Measurements from ENCODE around the gene MYO10.

Gene MYO10

DNA sequence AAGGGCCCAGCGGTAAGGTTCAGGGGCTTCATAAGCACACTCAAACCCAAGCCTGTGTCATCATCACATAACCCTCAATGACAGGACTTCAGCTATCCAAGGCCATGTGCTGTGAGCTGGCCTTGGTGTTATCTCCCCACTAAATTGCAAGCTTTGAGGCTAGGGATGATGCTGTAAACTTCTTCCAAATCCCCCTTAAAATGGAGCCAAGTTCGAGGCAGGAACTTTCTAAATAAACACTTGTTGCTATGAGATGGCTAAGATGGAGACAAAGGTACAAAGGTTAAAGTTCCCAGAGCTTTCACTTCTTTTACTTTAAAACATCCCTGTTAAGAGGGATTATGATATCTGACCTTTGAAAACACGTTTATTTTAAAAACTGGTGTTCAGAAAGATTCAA is 123.6 kb downstream of the MYO10 start:
- no peak for DNase-seq (ENCODE audit: low read depth)

DNA sequence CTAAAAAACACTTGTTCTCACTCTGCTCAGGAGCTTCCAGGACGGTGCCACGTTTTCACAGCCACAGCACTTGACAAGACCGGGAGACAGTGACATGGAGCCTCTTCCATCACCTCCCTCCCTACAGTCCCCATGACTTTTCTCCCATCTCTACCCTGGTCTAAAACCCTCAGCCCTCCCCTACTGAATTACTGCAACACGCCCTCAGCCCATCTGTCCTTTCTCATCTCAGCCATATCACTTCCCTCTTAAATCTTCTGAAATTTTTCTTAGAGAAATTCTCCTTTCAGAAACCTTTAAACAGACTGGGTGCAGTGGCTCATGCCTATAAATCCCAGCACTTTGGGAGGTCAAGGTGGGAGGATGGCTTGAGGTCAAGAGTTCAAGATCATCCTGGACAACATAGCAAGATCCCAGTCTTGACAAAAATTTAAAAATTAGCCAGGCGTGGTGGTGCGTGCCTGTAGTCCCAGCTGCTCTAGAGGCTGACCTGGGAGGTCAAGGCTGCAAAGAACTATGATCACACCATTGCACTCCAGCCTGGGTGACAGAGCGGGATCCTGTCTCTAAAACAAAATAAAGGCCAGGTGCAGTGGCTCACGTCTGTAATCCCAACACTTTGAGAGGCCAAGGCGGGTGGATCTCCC is 125.8 kb downstream of the MYO10 start:
- DNase-seq (ENCODE audit: low read depth): no peak

DNA sequence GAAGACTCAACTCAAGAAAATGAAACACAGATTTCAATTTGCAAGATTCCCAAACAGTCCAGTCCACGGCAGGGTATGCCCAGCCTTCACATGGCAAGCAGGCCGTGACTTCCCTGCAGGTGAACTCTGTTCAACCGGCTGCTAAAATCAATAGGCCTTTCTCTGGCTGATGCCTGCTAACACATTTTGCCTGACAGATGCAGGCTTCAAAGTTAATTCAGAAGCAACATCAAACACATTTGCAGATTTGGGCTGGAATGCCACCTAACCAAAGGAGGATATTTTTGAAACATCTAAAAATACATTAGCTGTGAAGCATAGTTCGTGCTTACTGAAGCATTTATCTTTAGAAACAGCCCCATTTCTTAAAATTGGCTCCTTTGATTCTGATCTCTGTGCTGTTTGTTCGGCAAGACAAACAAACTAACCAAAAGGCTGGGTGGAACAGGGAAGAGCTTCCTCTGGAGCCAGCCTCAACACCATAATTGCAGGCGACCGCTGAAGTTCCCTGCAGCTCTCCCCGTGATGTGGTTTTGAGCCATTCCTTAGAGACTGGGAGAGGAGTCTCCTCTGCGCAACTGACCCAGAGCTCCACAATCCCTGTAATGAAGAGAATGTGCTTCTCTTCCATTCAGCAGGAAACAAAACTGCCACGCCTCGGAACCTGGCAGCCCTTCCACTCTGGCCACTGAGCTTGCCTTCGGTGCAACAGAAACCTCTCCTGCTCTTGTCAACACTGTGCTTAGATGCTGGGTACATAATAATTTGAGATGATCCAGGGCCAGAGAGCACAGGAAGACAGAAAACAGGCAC is 126.5 kb downstream of the MYO10 start:
- no peak for DNase-seq (ENCODE audit: low read depth)

DNA sequence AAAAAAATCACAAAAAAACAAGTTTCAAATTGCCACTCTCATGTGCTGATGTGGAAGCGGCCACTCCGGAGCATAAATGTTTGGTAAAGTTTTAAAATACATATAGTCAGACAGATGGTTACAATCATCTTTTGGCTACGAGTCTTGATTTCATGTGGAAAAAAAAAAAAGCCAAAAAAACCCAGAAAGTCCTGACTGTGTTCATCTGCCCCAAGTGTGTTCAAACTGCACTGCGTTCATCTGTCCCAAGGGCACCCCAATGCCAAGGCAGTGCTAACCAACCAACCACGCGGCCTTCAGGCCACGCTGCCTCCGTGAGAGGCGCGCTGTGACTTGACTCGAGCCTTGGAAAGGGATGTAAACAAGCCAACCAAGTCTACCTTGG is 127.1 kb downstream of the MYO10 start:
- DNase-seq (ENCODE audit: low read depth): no peak

DNA sequence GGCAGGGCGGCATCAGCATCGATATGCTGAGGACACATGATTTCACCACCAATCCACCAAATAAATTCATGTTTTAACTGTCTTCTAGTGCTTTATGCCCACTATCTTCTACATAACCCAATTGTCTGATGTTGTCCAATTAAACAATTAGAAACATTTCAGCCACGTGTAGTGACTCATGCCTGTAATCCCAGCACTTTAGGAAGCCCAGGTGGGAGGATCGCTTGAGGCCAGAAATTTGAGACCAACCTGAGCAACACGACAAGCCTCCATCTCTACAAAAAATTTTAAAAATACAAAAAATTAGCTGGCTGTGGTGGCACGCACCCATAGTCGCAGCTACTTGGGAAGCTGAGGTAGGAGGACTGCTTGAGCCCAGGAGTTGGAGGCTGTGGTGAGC is 128.1 kb downstream of the MYO10 start:
- DNase-seq (ENCODE audit: low read depth): no peak

DNA sequence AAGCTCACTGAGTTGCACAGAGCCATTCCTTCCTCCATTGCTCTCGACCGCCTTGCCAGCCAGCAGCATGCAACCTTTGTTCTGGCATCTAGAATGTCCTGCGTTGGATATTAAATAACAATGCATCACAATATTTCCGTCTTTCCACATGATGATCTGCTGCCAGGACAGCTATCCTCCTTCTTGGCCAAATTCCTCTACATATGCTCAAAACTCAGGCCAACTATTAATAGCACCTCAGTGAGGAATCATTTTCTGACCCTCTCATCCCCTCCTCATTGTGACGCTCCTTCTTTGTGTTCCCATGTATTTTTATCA is 128.6 kb downstream of the MYO10 start:
- no peak for DNase-seq (ENCODE audit: low read depth)

DNA sequence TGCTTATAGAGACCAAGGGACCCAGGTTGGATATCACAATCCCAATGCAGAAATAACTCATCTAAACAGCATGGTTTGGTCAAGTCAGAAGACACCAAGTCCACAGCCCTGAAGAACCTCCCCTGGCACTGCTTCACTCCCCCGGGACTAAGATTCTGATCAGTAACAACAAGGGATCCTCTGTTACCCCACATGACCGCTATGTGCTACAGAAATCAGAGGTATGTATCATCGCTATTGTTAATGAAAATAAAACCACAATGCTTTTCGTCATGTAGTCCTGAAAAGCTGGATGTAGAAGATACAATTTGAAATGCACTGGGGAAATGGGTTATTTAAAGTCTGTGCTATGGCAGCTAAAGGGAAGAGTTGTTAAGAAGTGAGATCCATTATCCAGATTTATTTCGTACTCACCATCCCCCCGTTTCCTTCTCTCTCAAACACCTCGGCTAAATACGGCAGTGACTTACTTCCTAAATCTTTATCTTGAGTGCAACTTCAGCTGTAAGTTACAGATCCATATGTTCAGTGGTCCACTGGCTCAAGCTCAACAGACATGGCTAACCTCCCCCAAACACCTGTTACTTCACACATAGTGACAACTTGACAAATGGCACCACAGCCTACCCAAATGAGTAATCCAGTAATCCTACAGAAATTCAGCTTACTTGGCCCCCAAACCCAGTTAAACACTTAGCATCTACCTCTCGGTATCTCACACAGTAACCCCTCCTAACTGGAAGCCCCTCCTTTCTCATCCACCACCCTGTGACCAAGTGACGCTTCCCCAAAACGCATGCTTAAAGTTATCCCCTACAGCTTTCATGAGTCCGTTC is 129.2 kb downstream of the MYO10 start:
- DNase-seq (ENCODE audit: low read depth): no peak

DNA sequence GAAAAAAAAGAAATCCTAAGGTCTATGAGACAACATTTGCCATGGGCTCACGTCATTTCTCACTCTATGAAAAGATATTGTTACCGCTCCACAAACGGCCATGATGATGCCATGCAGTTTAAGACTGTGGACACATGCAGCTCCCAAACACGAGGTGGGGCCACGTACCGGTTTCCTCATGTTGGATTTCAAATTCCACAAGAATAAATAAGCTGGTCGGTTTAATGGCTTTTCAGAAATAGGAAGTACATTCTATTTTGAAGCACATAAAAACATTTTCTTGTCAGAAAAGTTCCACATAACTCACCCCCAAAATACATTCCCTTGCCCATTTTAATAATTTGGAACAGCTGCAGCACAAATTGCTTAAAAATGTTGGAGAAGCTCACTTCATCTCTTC is 130.6 kb downstream of the MYO10 start:
- no peak for DNase-seq (ENCODE audit: low read depth)

DNA sequence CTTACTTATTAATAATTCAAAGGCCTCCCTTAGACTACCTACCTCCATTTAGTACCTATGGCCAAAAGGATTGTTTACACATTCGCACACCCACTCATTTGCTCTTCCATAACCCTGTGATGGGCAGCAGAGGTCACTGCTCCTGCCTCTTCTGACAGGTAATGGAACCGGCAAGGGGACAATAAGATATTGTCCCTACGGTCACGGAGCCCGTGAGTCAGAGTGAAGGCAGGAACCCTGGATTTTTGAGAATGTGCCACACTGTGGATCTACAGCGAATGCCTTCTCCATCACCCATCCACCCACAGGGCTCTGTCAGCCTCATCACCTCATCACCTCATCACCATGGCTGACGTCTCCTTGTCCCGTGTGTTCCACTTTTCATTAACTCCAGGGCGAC is 132.3 kb downstream of the MYO10 start:
- no peak for DNase-seq (ENCODE audit: low read depth)

DNA sequence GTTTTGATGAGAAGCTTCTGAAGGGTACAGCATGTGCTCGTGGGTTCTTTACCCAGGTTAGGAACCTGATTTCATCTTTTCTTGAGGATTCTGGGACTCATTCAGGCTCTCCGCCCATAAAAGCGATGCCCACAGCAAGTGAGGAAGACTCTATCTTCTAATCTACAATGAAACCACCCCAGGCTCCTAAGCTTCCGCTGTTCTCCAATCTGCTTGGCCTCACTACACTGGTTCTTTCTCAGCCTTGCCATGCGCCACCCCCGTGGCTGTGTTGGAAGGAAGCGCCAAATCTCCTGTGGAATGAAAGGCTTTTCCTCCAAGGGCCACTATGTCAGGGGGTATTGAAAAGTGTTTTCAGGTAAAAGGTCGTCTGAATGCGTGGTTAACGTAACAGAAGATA is 135.6 kb downstream of the MYO10 start:
- no peak for DNase-seq (ENCODE audit: low read depth)

DNA sequence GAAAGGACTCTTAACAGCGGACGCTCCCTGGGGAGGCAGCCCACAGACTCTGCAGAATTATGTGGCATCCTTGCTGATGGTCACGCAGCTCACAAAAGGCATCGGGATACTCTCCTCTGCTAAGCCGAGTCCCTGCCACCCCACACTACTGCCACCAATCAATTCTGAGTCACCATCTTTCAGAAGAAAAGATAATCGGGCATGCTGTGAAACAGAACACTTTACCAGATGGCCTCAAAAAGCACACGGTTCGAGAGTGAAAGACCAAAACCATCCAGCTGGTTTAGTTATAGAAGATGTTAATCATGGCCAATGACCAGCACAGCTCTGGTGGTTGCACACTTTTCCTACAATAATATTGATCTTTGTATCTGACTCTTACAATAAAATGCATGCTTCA is 136.3 kb downstream of the MYO10 start:
- DNase-seq (ENCODE audit: low read depth): no peak

DNA sequence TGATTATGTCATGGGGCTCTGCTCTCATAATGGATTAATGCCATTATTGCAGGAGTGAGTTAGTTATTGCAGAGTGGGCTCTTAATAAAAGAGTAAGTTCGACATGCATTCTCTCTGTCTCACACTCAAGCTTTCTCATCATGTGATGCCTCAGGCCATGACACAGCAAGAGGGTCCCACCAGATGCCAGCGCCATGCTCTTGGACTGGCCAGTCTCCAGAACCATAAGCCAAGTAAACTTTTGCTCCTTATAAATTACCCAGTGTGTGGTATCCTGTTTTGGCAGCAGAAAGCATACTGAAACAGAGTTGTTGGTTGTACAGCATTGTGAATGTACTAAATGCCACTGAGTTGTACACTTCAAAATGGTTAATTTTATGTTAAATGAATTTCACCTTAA is 138.1 kb downstream of the MYO10 start:
- DNase-seq (ENCODE audit: low read depth): no peak

DNA sequence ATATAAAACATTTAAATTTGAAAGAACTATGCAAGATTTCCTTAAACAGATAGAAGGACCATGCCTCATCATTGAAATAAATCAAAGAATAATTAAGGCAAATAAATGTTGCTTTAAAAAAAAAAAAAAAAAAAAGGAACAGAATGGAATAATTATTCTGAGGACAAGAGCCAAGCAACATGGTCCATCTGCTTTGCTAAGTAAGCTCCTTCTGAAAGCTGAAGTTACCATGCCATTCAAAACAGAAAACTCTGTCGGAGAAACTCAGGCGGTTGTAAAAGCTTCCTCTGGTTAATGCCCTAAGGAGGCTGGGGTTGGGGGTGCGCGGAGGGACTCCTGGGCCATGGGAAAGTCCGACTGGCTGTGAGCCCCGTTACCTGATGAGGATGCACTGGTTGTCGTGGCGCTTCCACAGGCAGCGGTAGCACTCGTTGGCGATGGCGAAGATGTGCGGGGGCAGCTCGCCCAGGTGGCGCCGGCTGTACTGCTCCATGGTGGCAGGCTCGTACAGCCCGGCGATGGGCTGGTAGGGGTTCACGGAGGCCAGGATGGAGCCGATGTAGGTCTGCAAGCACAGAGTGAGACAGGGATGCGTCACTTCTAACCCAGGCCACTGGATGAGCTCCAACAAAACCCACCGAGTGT is 141.7 kb downstream of the MYO10 start:
- DNase-seq (ENCODE audit: low read depth): no peak

DNA sequence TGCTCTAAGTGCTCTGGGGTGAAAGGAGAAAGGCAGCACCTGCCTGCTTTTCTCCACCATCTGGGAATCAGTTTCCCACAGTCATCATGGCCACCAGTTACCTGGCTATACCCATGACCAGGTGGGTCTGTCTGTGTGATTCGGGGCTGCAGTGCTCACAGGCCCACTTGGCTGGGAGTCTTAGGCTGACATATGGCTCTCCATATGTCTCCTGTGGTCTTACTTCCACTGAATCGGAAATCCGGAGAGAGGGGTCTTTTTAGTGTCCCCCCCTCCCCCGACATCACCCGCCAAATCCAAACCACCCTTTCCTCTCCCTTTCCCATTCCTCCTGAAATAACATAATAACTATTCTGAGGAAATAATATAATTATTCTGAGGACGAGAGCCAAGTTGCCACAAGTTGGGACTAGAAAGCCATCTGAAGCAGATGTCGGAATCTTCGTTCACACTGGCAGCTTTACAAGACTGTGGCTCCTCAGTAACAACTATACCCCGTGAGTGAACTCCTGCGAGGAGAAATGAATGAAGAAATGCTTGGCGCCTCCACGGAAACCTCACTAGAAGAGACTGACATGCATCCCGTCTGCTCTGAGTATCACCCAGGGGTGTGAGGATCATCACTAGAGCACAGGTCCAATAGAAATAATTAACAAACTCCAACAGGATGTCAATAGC is 143.4 kb downstream of the MYO10 start:
- no peak for DNase-seq (ENCODE audit: low read depth)

DNA sequence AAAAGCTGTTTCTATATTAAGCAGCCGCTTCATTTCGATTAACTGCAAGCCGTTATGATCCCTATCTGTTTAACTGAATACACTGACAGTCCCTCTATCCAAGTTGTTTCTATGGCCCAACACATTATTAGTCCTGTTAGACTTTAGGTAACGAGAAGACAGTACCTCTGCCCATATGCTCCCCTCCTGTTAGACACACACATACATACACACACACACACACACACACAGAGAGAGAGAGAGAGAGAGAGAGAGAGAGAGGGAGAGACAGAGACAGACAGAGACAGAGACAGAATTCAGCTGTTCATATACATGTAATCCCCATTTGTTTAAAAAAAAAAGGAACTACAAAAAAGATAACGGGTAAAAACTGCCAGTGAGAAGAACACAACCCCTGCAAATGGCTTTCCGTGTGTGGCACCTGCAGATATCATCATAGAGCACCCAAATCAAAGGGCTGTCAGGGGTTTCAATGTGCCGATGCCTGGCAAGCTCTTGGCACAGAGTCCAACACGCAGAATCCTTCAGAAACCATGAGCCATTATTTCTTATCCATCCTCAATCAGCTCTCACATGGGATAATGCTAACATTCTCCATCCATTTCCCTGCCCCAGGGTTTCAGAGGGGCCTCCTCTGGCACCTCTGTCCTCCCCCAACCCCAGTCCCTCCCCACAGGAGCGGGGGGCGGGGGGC is 144.0 kb downstream of the MYO10 start:
- DNase-seq (ENCODE audit: low read depth): no peak

DNA sequence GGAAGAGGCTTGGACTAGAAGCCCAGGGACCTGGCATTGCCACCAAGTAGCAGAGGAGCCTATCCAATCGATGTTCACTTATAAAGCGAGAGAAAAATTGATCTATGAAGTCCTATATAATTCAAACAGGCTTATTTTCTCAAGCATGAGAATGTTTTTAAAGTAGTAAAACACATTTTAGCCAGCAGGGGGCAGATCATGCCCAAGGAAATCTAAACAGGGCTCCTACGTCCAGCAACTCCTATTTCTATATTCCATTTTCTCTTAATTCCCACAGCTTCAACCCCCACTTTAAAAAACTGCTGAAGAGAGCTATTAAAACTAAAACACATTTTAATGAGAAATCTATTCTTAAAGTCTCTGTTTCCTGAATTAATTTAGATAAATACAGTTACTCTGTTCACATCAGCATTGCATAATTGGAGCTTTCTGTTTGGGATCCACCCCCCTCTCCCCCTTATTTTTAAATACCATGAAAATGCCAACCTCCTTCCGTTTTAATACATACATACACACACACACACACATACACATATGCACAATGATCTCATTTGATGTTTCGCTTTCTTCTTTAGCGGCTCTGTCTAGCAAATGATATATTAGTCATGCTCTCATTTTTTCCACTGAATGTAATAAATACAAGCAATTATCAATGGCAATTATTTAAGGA is 144.9 kb downstream of the MYO10 start:
- peak; percentile 76 for DNase-seq (ENCODE audit: low read depth)

DNA sequence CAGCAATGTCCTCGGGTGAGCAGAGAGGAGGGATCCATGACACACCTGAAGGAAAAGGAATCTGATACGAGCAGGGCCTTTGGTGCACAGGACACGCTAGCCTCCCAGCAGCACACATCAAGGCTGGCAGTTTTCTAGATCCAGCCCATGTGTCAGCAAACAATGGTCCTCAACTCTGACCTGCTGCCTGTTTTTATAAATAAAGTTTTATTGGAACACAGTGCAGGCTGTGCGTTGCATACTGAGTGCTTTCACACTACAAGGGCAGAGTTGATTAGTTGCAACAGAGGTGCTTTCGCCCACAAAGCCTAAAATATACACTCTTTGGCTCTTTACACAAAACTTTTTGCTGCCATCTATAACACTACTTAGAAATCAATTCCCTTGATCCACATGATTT is 147.1 kb downstream of the MYO10 start:
- no peak for DNase-seq (ENCODE audit: low read depth)

DNA sequence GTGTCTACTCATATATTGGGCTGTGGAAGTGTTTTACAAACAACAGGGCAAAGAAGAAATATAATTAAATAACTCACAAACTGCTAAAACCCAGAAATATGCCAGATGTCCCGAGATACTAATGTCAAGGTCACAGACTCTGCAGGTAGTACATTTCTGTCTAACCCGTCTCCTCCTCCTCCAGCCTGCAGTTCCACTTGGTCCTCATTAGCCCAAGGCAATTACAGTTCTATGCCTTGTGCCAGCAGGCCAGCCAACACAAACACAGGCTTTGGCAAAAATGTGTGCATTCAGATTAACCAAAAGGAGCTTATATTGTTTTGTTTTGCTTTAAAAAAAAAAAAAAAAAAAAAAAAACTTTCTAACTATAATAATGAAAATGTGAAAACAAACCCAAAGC is 148.8 kb downstream of the MYO10 start:
- no peak for DNase-seq (ENCODE audit: low read depth)

DNA sequence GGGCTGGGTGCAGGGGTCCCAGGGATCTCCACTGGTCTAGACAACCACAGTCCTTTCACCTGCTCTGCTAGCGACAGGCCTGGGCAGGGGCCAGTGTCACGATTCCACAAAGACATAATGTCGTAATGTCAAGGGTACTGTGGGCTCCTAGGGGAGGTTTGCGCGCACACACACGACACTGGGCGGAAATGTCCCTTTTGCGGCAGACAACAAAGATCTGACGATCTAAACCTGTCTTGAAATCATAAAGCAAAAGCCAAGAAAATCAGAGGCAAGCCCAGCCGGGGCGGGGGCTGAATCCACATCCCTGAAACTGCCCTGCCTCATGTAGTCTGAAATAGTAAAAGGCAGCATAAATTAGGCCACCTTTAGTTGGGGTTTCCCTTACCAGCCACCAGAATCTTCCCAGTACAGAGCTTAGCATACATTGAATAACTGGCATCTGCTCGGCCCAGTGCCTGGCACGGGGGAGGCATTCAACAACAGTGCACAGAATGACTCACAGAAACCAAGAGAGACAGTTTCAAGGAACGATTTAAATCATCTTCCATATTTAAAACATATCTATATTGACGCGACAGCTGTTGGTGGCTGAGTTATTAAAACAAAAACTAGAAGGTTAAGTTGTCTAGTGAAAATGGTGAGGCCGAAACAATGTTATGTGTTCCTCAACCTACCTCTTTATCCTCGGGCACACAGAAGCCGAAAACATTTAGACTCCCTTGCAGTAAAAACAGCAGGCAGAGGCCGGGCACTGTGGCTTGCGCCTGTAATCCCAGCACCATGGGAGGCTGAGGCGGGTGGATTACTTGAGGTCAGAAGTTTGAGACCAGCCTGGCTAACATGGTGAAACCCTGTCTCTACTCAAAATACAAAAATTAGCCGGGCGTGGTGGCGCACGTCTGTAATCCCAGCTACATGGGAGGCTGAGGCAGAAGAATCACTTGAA is 151.0 kb downstream of the MYO10 start:
- DNase-seq (ENCODE audit: low read depth): no peak

DNA sequence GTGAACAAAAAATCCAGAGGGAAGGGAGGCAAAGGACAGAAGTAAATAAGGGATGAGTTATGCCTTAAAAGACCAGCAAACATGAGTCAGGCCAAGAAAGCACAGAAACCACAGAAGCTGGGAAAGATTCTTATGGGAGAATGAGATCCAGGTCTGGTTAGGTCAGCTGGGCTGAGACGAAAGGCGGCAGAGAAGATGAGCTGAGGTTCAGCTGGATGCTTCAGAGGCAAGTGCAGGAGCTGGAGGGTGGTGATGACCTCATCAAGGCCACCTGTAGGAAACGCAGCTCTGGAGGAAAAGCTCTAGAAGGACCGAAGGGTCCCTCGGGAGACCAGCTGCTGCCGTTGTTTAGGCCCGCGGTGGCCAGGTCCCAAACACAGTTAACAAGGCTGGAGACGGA is 152.0 kb downstream of the MYO10 start:
- peak; percentile 75 for DNase-seq (ENCODE audit: low read depth)

Measured in ELR (cell line).